HepG2 (cell line): Measurements from ENCODE around the gene ENTREP1. TPM values are rescaled to one million over a fixed set of nuclear protein-coding genes. Genes with fewer than 3 reads are reported as not detected.

Experiments
- ATAC-seq: fragments of 200-7000 bp; cut with Tn5 transposase; 3 replicates; pipeline ENCODE4 v1.9.1; 2020; ENCODE audit warnings: mild to moderate bottlenecking, moderate library complexity
- BruUV-seq: library from RNA; stranded (reverse); fragments of 400-500 nt; replicated peaks from 2 replicates; lab custom pipeline; 2021; lab: Mats Ljungman, UMichigan
- CTCF ChIA-PET: fragments of 300-600 bp; formaldehyde crosslinking; extraction: SDS; loops from one replicate; lab custom pipeline; 2021; ENCODE audit warnings: low total read pairs, inconsistent platforms, low intra/inter-chr PET ratio; lab: Yijun Ruan, JAX
- POLR2A ChIA-PET: fragments of 350-600 bp; sonication (Branson Sonifier 250); formaldehyde crosslinking; loops from one replicate; lab custom pipeline; 2020; ENCODE audit warnings: antibody characterized with exemption, inconsistent platforms; lab: Yijun Ruan, JAX
- DNase-seq: peaks from one replicate; pipeline ENCODE4 v3.0.0-alpha.2; 2015; ENCODE audit warnings: low spot score
- FAIRE-seq: peaks from 3 replicates; lab custom pipeline; 2011; peaks lifted over from hg19 to GRCh38; lab: Jason Lieb, UNC
- H2AFZ ChIP-seq: one replicate; pipeline ENCODE4 v1.6.1; 2011; ENCODE audit warnings: low read length, inconsistent platforms
- H3K27ac ChIP-seq: fragments of 300-600 bp; 3 replicates; pipeline ENCODE4 v1.8.0; 2011; ENCODE audit warnings: mixed run types, mild to moderate bottlenecking, mixed read lengths, low read length, inconsistent platforms; ENCODE audit not compliant: insufficient read depth; ENCODE audit errors: extremely low read length
- H3K27me3 ChIP-seq, 2 experiments: fragments of 200-600 bp in 1 of 2; 2 replicates in 1 of 2; 3 replicates in 1 of 2; pipeline versions ENCODE4 v1.6.0 to v1.8.0; 2011; ENCODE audit warnings: low read length in 2 of 2, mild to moderate bottlenecking in 2 of 2, moderate library complexity in 2 of 2, inconsistent platforms in 1 of 2; ENCODE audit not compliant: insufficient read depth in 2 of 2, control insufficient read depth in 1 of 2
- H3K36me3 ChIP-seq, 2 experiments: fragments of 200-600 bp in 1 of 2; replicated peaks in 1 of 2; 2 replicates in 1 of 2; 3 replicates in 1 of 2; pipeline versions ENCODE4 v1.5.1 to v1.8.0; 2011; ENCODE audit warnings: low read length in 2 of 2, inconsistent platforms in 1 of 2; ENCODE audit not compliant: insufficient read depth in 2 of 2, control insufficient read depth in 1 of 2
- H3K4me1 ChIP-seq: 2 replicates; pipeline ENCODE4 v1.5.1; 2012; ENCODE audit warnings: low read length, inconsistent platforms; ENCODE audit not compliant: insufficient read depth
- H3K4me2 ChIP-seq: 2 replicates; pipeline ENCODE4 v1.6.0; 2011; ENCODE audit warnings: low read depth, low read length, inconsistent platforms
- H3K4me3 ChIP-seq, 3 experiments: fragments of 200-600 bp in 1 of 3; sonication (generic), shearing (Covaris generic) in 1 of 3; replicated peaks in 1 of 3; 2 replicates each; pipeline ENCODE4 v1.5.1; 2011 to 2016; ENCODE audit warnings: low read length in 3 of 3, inconsistent platforms in 2 of 3, low read depth in 2 of 3, mild to moderate bottlenecking in 2 of 3, control low read depth in 1 of 3, mixed read lengths in 1 of 3; ENCODE audit not compliant: insufficient read depth in 1 of 3
- H3K79me2 ChIP-seq: one replicate; pipeline ENCODE4 v1.6.1; 2011; ENCODE audit warnings: low read length, inconsistent platforms; ENCODE audit not compliant: insufficient read depth
- H3K9ac ChIP-seq: 2 replicates; pipeline ENCODE4 v1.6.0; 2011; ENCODE audit warnings: mild to moderate bottlenecking, low read depth, low read length, inconsistent platforms; ENCODE audit not compliant: insufficient read depth
- H3K9me3 ChIP-seq: 2 replicates; pipeline ENCODE4 v1.5.1; 2012; ENCODE audit warnings: mild to moderate bottlenecking, low read length
- H4K20me1 ChIP-seq: 2 replicates; pipeline ENCODE4 v1.6.0; 2011; ENCODE audit warnings: inconsistent platforms, mild to moderate bottlenecking, low read length, moderate library complexity; ENCODE audit not compliant: insufficient read depth
- ATM ChIP-seq: fragments of 450-650 bp; IDR thresholded peaks from 2 replicates; pipeline ENCODE4 v1.7.1; 2017; ENCODE audit warnings: mild to moderate bottlenecking, borderline replicate concordance
- DPF2 ChIP-seq: sonication (generic); formaldehyde crosslinking; IDR thresholded peaks from 2 replicates; pipeline ENCODE4 v1.4.0; 2020; ENCODE audit warnings: mild to moderate bottlenecking, low read depth, missing genetic modification reagents, borderline replicate concordance
- EP300 ChIP-seq, 3 experiments: sonication (generic) in 1 of 3; formaldehyde crosslinking in 1 of 3; IDR thresholded peaks; 2 replicates each; pipeline versions ENCODE4 v1.5.1 to v1.6.1; 2011 to 2020; ENCODE audit warnings: low read depth in 2 of 3, low read length in 2 of 3, borderline replicate concordance in 1 of 3, improper control_type of control experiment in 1 of 3, mild to moderate bottlenecking in 1 of 3, missing genetic modification reagents in 1 of 3, moderate library complexity in 1 of 3
- MEF2D ChIP-seq: sonication (generic); formaldehyde crosslinking; IDR thresholded peaks from 2 replicates; pipeline ENCODE4 v1.5.1; 2020; ENCODE audit warnings: mild to moderate bottlenecking, missing genetic modification reagents
- MIER2 ChIP-seq: IDR thresholded peaks from 2 replicates; pipeline ENCODE4 v1.6.1; 2016; ENCODE audit warnings: missing biosample characterization, missing genetic modification reagents
- REPIN1 ChIP-seq: sonication (generic); formaldehyde crosslinking; IDR thresholded peaks from 2 replicates; pipeline ENCODE4 v1.8.0; 2022; ENCODE audit warnings: missing genetic modification reagents, low read depth, mild to moderate bottlenecking, borderline replicate concordance
- SETDB1 ChIP-seq: sonication (generic); formaldehyde crosslinking; IDR thresholded peaks from 2 replicates; pipeline ENCODE4 v1.5.1; 2020; ENCODE audit warnings: missing genetic modification reagents, mild to moderate bottlenecking, borderline replicate concordance
- STAT5B ChIP-seq: sonication (generic); formaldehyde crosslinking; IDR thresholded peaks from 2 replicates; pipeline ENCODE4 v1.4.0; 2020; ENCODE audit warnings: missing genetic modification reagents
- TCF7 ChIP-seq: sonication (generic); IDR thresholded peaks from 2 replicates; pipeline ENCODE4 v1.6.1; 2016; ENCODE audit warnings: antibody characterized with exemption, low read depth
- TGIF2 ChIP-seq: IDR thresholded peaks from 2 replicates; pipeline ENCODE4 v1.6.1; 2016; ENCODE audit warnings: control low read depth, missing compliant biosample characterization
- ZEB1 ChIP-seq: IDR thresholded peaks from 2 replicates; pipeline ENCODE4 v1.6.1; 2012; ENCODE audit warnings: mild to moderate bottlenecking, low read depth, inconsistent platforms; ENCODE audit not compliant: insufficient replicate concordance
- ZNF232 ChIP-seq: sonication (generic); formaldehyde crosslinking; IDR thresholded peaks from 2 replicates; pipeline ENCODE4 v1.4.0; 2020; ENCODE audit warnings: missing genetic modification reagents, borderline replicate concordance
- ZNF292 ChIP-seq: sonication (generic); formaldehyde crosslinking; IDR thresholded peaks from 2 replicates; pipeline ENCODE4 v1.8.1; 2022; ENCODE audit warnings: mild to moderate bottlenecking, low read depth, missing genetic modification reagents, borderline replicate concordance
- ZNF430 ChIP-seq: sonication (generic); formaldehyde crosslinking; IDR thresholded peaks from 2 replicates; pipeline ENCODE4 v1.9.0; 2021; ENCODE audit warnings: mild to moderate bottlenecking, missing genetic modification reagents
- ZNF768 ChIP-seq: sonication (generic); formaldehyde crosslinking; IDR thresholded peaks from 2 replicates; pipeline ENCODE4 v1.4.0; 2020; ENCODE audit warnings: missing genetic modification reagents
- ZNF777 ChIP-seq: sonication (generic); formaldehyde crosslinking; IDR thresholded peaks from 2 replicates; pipeline ENCODE4 v1.4.0; 2020; ENCODE audit warnings: missing genetic modification reagents
- WGBS: methylation state at CpG from one replicate; pipeline ENCODE4 v1.1.6; 2017; ENCODE audit warnings: low lambda C conversion rate; 5-methylcytosine and 5-hydroxymethylcytosine counted together
- in situ Hi-C: cut with HindIII; loops from 2 replicates; pipeline ENCODE4 v1.10.0; 2017; ENCODE audit warnings: low pct_unique_long_range_greater_than_20kb; ENCODE audit not compliant: extremely low pct_ligation_motif_present
- intact Hi-C: fragments of 100-400 bp; cut with micrococcal nuclease; formaldehyde crosslinking; loops from one replicate; pipeline ENCODE4 v1.10.0; 2022; ENCODE audit not compliant: unreplicated experiment
- polyA plus RNA-seq, 8 experiments: library from polyadenylated mRNA; depleted of rRNA in 3 of 8; stranded (reverse) in 7 of 8; unstranded in 1 of 8; fragments of >200 nt; fragmentation: Illumina TruSeq in 4 of 8; extraction: Trizol in 4 of 8; gene quantifications; 2 replicates each; pipeline versions ENCODE4 v1.2.1 to v1.2.3, GENCODE V29; 2011 to 2016; ENCODE audit warnings: low read depth in 4 of 8, missing spikeins in 1 of 8, mixed read lengths in 1 of 8; ENCODE audit not compliant: insufficient read depth in 1 of 8
- total RNA-seq, 5 experiments: library from RNA; depleted of rRNA; stranded (reverse); fragments of >200 nt; fragmentation: Illumina TruSeq; extraction: Trizol; gene quantifications; 2 replicates each; pipeline ENCODE4 v1.2.3, GENCODE V29; 2016; ENCODE audit warnings: low read depth in 1 of 5
- TF ChIP-seq, protein P1 (sequence below): sonication (generic); formaldehyde crosslinking; IDR thresholded peaks from 2 replicates; pipeline ENCODE4 v1.4.0; 2020; ENCODE audit warnings: mild to moderate bottlenecking, low read depth, missing genetic modification reagents
- TF ChIP-seq, protein P2 (sequence below): sonication (generic); formaldehyde crosslinking; IDR thresholded peaks from 2 replicates; pipeline ENCODE4 v1.4.0; 2020; ENCODE audit warnings: missing genetic modification reagents

ENTREP1 gene
- total and polyA plus RNA-seq, 2 of the 13 experiments (the other 11 are each of a cell fraction or from before 2014, with no cell fraction given), result not detected

DNA sequence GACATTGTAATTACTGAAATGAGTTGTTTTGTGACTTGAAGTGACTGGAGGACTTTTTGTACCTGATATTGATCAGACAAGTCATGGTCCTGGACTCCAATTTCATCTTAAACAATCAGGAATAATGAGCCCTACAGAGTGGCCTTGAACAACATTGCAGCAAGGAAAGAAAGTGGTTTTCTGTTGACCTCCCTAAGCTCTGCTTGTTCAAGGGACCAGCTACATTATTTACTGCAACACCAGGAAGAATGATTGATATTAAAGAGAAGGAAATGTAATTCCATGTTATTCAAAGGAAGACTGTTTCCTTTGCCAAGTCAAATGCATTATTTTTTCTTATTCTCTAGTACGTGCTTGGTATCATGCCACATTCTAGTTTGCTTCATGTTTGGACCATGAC, 22.6 kb downstream of the ENTREP1 start:
- DNase-seq, result no peak
- WGBS, result 44% methylated on average over 1 of the region's 1 CpG
- intact Hi-C loops, result no loop called here
- no TSS peak for BruUV-seq
- Histone ChIP-seq H3K36me3 (no peaks in the 10 kb centered on the region), H3K4me1 (no peaks in the 10 kb centered on the region), H3K27me3 (no peaks in the 10 kb centered on the region; a peak in 2 of 5 replicates), H3K4me2 (no peak overlapping the region), H3K9ac (no peak overlapping the region), H3K9me3 (no peaks in the 10 kb centered on the region), H3K4me3 (no peak overlapping the region), H2AFZ (no peak overlapping the region), H4K20me1 (no peaks in the 10 kb centered on the region), H3K27ac (no peak overlapping the region), H3K79me2 (no peaks in the 10 kb centered on the region)
- no peak for ATAC-seq
- TF ChIP-seq ZNF292 (no peak), ZNF777 (CRISPR knock-in tag) (no peak), STAT5B (CRISPR knock-in tag) (no peak), ZNF430 (CRISPR knock-in tag) (no peak), TCF7 (no peak), ZEB1 (no peak), REPIN1 (no peak), MIER2 (CRISPR knock-in tag) (no peak), SETDB1 (CRISPR knock-in tag) (no peak), ZNF232 (CRISPR knock-in tag) (no peak), ATM (no peak), EP300 (IDR thresholded peaks at IDR 0.05; ENCODE audit: low read depth in 2 of 2, low read length in 2 of 2) (no peak), EP300 (CRISPR knock-in tag; IDR thresholded peaks at IDR 0.05; ENCODE audit: borderline replicate concordance) (no peak), MEF2D (CRISPR knock-in tag) (no peak), DPF2 (CRISPR knock-in tag) (no peak), ZNF768 (no peak), TGIF2 (CRISPR knock-in tag) (no peak)
- TF ChIP-seq, protein P1, sequence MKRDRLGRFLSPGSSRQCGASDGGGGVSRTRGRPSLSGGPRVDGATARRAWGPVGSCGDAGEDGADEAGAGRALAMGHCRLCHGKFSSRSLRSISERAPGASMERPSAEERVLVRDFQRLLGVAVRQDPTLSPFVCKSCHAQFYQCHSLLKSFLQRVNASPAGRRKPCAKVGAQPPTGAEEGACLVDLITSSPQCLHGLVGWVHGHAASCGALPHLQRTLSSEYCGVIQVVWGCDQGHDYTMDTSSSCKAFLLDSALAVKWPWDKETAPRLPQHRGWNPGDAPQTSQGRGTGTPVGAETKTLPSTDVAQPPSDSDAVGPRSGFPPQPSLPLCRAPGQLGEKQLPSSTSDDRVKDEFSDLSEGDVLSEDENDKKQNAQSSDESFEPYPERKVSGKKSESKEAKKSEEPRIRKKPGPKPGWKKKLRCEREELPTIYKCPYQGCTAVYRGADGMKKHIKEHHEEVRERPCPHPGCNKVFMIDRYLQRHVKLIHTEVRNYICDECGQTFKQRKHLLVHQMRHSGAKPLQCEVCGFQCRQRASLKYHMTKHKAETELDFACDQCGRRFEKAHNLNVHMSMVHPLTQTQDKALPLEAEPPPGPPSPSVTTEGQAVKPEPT (CRISPR knock-in tag), result no peak
- TF ChIP-seq, protein P2, sequence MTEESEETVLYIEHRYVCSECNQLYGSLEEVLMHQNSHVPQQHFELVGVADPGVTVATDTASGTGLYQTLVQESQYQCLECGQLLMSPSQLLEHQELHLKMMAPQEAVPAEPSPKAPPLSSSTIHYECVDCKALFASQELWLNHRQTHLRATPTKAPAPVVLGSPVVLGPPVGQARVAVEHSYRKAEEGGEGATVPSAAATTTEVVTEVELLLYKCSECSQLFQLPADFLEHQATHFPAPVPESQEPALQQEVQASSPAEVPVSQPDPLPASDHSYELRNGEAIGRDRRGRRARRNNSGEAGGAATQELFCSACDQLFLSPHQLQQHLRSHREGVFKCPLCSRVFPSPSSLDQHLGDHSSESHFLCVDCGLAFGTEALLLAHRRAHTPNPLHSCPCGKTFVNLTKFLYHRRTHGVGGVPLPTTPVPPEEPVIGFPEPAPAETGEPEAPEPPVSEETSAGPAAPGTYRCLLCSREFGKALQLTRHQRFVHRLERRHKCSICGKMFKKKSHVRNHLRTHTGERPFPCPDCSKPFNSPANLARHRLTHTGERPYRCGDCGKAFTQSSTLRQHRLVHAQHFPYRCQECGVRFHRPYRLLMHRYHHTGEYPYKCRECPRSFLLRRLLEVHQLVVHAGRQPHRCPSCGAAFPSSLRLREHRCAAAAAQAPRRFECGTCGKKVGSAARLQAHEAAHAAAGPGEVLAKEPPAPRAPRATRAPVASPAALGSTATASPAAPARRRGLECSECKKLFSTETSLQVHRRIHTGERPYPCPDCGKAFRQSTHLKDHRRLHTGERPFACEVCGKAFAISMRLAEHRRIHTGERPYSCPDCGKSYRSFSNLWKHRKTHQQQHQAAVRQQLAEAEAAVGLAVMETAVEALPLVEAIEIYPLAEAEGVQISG, result no peak
- in situ Hi-C loops, result no loop called here
- POLR2A ChIA-PET, result no interaction called here
- FAIRE-seq, result no peak
- CTCF ChIA-PET, result no interaction called here
